Measurements from ENCODE around the gene S1PR4. TPM values are rescaled to one million over a fixed set of nuclear protein-coding genes. Genes with fewer than 3 reads are reported as not detected.

S1PR4 gene
- total RNA-seq, 1 donor from 2014 or later: not detected

DNA sequence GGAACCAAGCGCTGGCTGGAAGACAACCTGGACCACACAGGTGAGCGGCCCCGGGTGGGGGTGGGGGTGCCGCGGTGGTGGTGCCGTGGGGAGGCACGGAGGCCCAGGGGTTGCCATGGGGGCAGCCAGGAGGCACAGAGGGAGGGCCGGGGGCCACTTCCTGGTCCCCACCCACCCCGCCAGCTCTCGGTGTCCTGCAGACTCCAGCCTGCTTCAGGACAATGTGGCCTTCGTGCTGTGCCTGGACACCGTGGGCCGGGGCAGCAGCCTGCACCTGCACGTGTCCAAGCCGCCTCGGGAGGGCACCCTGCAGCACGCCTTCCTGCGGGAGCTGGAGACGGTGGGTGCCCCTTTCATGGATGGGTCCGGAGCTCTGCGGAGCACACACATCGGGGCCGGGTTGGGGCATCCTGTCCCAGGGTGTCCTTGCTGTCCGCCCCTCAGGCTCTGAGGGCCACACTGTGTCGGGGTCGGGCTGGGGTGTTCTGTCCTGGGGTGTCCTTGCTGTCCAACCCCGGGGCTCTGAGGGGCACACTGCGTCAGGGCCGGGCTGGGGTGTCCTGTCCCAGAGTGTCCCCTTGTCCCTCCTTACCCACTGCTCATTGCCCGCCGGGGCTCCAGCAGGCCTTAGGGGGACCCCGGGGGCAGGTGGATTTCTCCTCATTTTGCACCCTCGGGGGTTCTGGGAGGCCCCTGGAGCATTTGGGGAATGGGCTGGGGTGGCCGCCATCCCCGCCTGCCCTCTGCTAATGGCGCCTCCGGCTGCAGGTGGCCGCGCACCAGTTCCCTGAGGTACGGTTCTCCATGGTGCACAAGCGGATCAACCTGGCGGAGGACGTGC is 25.5 kb downstream of the S1PR4 start:
- TF ChIP-seq EZH2 (IDR thresholded peaks at IDR 0.05; ENCODE audit: insufficient read depth, low read length): no peak
- TF ChIP-seq, protein P1, sequence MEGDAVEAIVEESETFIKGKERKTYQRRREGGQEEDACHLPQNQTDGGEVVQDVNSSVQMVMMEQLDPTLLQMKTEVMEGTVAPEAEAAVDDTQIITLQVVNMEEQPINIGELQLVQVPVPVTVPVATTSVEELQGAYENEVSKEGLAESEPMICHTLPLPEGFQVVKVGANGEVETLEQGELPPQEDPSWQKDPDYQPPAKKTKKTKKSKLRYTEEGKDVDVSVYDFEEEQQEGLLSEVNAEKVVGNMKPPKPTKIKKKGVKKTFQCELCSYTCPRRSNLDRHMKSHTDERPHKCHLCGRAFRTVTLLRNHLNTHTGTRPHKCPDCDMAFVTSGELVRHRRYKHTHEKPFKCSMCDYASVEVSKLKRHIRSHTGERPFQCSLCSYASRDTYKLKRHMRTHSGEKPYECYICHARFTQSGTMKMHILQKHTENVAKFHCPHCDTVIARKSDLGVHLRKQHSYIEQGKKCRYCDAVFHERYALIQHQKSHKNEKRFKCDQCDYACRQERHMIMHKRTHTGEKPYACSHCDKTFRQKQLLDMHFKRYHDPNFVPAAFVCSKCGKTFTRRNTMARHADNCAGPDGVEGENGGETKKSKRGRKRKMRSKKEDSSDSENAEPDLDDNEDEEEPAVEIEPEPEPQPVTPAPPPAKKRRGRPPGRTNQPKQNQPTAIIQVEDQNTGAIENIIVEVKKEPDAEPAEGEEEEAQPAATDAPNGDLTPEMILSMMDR (IDR thresholded peaks at IDR 0.05; ENCODE audit: insufficient read depth, low read depth, low read length): no peak
- no peaks in the 10 kb centered on the region for H3K9me3 ChIP-seq (ENCODE audit: insufficient read depth, low read depth, low read length)
- no peaks in the 10 kb centered on the region for H4K20me1 ChIP-seq (ENCODE audit: insufficient read depth, low read length)
- no peak for FAIRE-seq
- H3K4me3 ChIP-seq (ENCODE audit: insufficient read depth, low read depth, low read length): no peak overlapping the region
- H3K36me3 Mint-ChIP-seq (ENCODE audit: low read depth, unreplicated experiment): peaks cover 5% of the 10 kb centered on the region
- H3K27me3 ChIP-seq (ENCODE audit: insufficient read depth, low read length): no peaks in the 10 kb centered on the region
- no peak overlapping the region for H3K4me2 ChIP-seq (ENCODE audit: low read length)
- no peak overlapping the region for H3K27ac Mint-ChIP-seq (ENCODE audit: unreplicated experiment)
- no peak for DNase-seq (ENCODE audit: low read depth)
- no peak overlapping the region for H3K27ac ChIP-seq (ENCODE audit: low read depth, low read length)
- no peak overlapping the region for H3K4me3 Mint-ChIP-seq (ENCODE audit: unreplicated experiment)
- H3K27me3 Mint-ChIP-seq (ENCODE audit: low read depth, unreplicated experiment): no peaks in the 10 kb centered on the region
- H3K4me1 Mint-ChIP-seq (ENCODE audit: low read depth, unreplicated experiment): no peaks in the 10 kb centered on the region
- no peaks in the 10 kb centered on the region for H3K4me1 ChIP-seq (ENCODE audit: insufficient read depth, low read length)
- no peak overlapping the region for H2AFZ ChIP-seq (ENCODE audit: low read depth, low read length)
- H3K36me3 ChIP-seq (ENCODE audit: insufficient read depth, low read length): no peaks in the 10 kb centered on the region
- H3K9ac ChIP-seq (ENCODE audit: low read length): no peak overlapping the region
- no peaks in the 10 kb centered on the region for H3K79me2 ChIP-seq (ENCODE audit: insufficient read depth, low read length)
- no peaks in the 10 kb centered on the region for H3K9me3 Mint-ChIP-seq (ENCODE audit: unreplicated experiment)

DNA sequence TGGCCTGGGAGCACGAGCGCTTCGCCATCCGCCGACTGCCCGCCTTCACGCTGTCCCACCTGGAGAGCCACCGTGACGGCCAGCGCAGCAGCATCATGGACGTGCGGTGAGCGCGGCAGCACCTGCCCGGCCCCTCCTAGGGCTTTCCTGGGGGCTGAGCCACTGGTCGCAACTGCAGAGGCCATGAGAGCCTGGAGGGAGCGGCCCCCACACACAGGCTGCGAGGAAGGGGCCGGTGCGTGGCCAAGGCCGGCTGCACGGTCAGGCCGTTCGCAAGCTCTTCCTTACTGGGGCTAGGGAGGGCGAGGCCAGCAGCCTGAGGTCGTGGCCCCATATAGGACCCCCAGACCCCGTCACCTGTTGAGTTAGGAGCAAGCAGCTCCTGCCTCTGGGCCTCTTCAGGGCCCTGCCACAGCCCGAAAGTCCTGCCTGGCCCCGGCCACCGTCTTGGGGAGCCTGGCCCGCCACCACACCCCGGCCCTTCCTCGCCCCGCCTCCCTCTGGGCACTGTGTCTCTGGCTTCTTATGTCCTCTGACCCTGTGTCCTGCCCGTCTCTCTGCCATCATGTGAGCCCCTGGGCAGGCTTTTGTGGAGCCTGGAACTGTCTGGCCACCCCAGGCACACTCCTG is 26.2 kb downstream of the S1PR4 start:
- H3K27me3 ChIP-seq (ENCODE audit: insufficient read depth, low read length): no peaks in the 10 kb centered on the region
- H3K79me2 ChIP-seq (ENCODE audit: insufficient read depth, low read length): no peaks in the 10 kb centered on the region
- H3K9me3 ChIP-seq (ENCODE audit: insufficient read depth, low read depth, low read length): no peaks in the 10 kb centered on the region
- no peak for DNase-seq (ENCODE audit: low read depth)
- no peak overlapping the region for H2AFZ ChIP-seq (ENCODE audit: low read depth, low read length)
- no peak overlapping the region for H3K9ac ChIP-seq (ENCODE audit: low read length)
- H3K9me3 Mint-ChIP-seq (ENCODE audit: unreplicated experiment): no peaks in the 10 kb centered on the region
- H3K27ac Mint-ChIP-seq (ENCODE audit: unreplicated experiment): no peak overlapping the region
- H3K27me3 Mint-ChIP-seq (ENCODE audit: low read depth, unreplicated experiment): no peaks in the 10 kb centered on the region
- H3K27ac ChIP-seq (ENCODE audit: low read depth, low read length): no peak overlapping the region
- no peaks in the 10 kb centered on the region for H4K20me1 ChIP-seq (ENCODE audit: insufficient read depth, low read length)
- no peak overlapping the region for H3K4me2 ChIP-seq (ENCODE audit: low read length)
- no peak overlapping the region for H3K4me3 ChIP-seq (ENCODE audit: insufficient read depth, low read depth, low read length)
- H3K36me3 ChIP-seq (ENCODE audit: insufficient read depth, low read length): no peaks in the 10 kb centered on the region
- no peak for FAIRE-seq
- no peaks in the 10 kb centered on the region for H3K4me1 ChIP-seq (ENCODE audit: insufficient read depth, low read length)
- no peaks in the 10 kb centered on the region for H3K4me1 Mint-ChIP-seq (ENCODE audit: low read depth, unreplicated experiment)
- H3K36me3 Mint-ChIP-seq (ENCODE audit: low read depth, unreplicated experiment): peaks cover 8% of the 10 kb centered on the region
- TF ChIP-seq EZH2 (IDR thresholded peaks at IDR 0.05; ENCODE audit: insufficient read depth, low read length): no peak
- TF ChIP-seq, protein P1 (IDR thresholded peaks at IDR 0.05; ENCODE audit: insufficient read depth, low read depth, low read length): no peak
- no peak overlapping the region for H3K4me3 Mint-ChIP-seq (ENCODE audit: unreplicated experiment)

All from astrocyte (in vitro differentiated cells and primary cell).